Measurements from ENCODE around the gene MAML3. TPM values are rescaled to one million over a fixed set of nuclear protein-coding genes. Genes with fewer than 3 reads are reported as not detected.
A peak's percentile ranks its signal among the peaks of the same experiment; 100 is the strongest.

Gene MAML3
- total RNA-seq, 1 donor from 2014 or later = 59.4 TPM

DNA sequence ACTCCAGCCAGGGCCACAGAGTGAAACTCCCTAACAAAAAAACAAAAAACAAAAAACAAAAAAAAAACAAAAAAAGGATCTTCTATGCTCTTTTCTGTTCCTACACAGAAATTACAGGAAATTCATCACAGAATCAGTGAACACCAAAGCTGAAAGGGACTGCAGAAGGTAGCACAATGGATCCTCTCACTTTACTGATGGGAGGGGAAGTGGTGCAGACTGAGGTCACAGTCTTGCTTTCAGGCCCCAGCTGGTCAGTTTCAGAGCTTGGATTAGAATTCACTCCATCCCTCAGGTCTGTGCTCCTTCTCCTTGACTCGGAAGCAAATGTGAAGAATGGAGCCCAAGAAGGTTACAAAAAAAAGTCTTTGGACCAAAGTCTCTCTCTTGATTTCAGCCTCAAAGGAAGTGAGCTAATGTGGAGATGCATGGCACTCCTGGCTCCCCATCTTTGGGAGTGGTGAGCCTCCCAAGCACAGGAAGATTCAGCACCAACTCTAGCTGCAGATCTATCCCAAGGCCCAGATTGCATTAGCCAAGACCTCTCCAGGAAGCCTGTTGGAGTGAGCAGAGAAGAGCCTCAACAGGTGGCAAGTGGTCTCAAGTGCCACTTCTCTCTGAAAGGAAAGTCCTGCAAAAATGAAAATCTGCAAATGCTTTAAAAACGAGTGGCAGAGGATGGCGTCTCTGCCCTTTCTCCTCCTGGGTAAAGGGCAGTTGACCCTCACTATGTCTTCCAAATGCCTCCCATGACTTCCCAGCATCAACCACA, 176.0 kb downstream of the MAML3 start:
- Mint-ChIP-seq H3K9me3 (ENCODE audit: unreplicated experiment) (peaks cover 9% of the 10 kb centered on the region), H3K36me3 (ENCODE audit: unreplicated experiment) (no peaks in the 10 kb centered on the region), H3K4me1 (ENCODE audit: low read depth, unreplicated experiment) (peaks cover 22% of the 10 kb centered on the region), H3K4me3 (ENCODE audit: unreplicated experiment) (no peak overlapping the region), H3K27me3 (ENCODE audit: unreplicated experiment) (peaks cover 9% of the 10 kb centered on the region), H3K27ac (ENCODE audit: unreplicated experiment) (no peak overlapping the region)
- TF ChIP-seq CTCF (IDR thresholded peaks at IDR 0.05; ENCODE audit: partially characterized antibody, unreplicated experiment) = no peak
- no peak for DNase-seq

GRCh38 chr4:139975830-139976272, 178.1 kb downstream of the MAML3 start:
- peak overlapping the region; percentile 11 for H3K27ac Mint-ChIP-seq (ENCODE audit: unreplicated experiment)
- H3K4me1 Mint-ChIP-seq (ENCODE audit: low read depth, unreplicated experiment) = peaks cover 22% of the 10 kb centered on the region
- DNase-seq = no peak
- TF ChIP-seq CTCF (IDR thresholded peaks at IDR 0.05; ENCODE audit: partially characterized antibody, unreplicated experiment) = no peak
- H3K36me3 Mint-ChIP-seq (ENCODE audit: unreplicated experiment) = no peaks in the 10 kb centered on the region
- H3K27me3 Mint-ChIP-seq (ENCODE audit: unreplicated experiment) = peaks cover 9% of the 10 kb centered on the region
- H3K4me3 Mint-ChIP-seq (ENCODE audit: unreplicated experiment) = no peak overlapping the region
- H3K9me3 Mint-ChIP-seq (ENCODE audit: unreplicated experiment) = peaks cover 8% of the 10 kb centered on the region

DNA sequence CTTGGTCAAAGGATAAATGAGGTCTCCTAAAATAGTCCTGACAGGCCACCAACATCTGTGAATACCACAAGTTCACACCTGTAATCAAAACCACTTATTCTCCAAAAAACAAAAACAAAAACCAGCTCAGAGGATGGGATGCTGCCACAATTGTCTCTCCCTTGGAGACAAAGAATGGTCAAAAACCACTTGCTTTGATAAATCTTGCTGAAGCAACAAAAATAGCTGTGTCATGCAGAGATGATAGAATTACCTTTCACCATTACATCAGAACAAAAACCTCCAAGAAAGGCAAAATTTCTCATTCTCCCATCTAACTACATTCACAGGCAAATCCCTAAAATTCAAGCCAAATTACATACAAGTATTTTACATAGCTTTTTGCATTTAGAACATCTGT, 180.4 kb downstream of the MAML3 start:
- Mint-ChIP-seq H3K9me3 (ENCODE audit: unreplicated experiment) (peaks cover 4% of the 10 kb centered on the region), H3K27ac (ENCODE audit: unreplicated experiment) (no peak overlapping the region), H3K27me3 (ENCODE audit: unreplicated experiment) (peaks cover 8% of the 10 kb centered on the region), H3K4me1 (ENCODE audit: low read depth, unreplicated experiment) (peaks cover 24% of the 10 kb centered on the region), H3K36me3 (ENCODE audit: unreplicated experiment) (no peaks in the 10 kb centered on the region), H3K4me3 (ENCODE audit: unreplicated experiment) (no peak overlapping the region)
- no peak for TF ChIP-seq CTCF (IDR thresholded peaks at IDR 0.05; ENCODE audit: partially characterized antibody, unreplicated experiment)
- no peak for DNase-seq

- Mint-ChIP-seq H3K9me3 (ENCODE audit: unreplicated experiment) (peaks cover 2% of the 10 kb centered on the region), H3K4me3 (ENCODE audit: unreplicated experiment) (no peak overlapping the region), H3K27ac (ENCODE audit: unreplicated experiment) (no peak overlapping the region), H3K36me3 (ENCODE audit: unreplicated experiment) (no peaks in the 10 kb centered on the region), H3K27me3 (ENCODE audit: unreplicated experiment) (peaks cover 7% of the 10 kb centered on the region), H3K4me1 (ENCODE audit: low read depth, unreplicated experiment) (peaks cover 24% of the 10 kb centered on the region)
- no peak for DNase-seq
- no peak for TF ChIP-seq CTCF (IDR thresholded peaks at IDR 0.05; ENCODE audit: partially characterized antibody, unreplicated experiment)
Observed at GRCh38 chr4:139973015-139973414, 181.0 kb downstream of the MAML3 start.

GRCh38 chr4:139972305-139972704, 181.7 kb downstream of the MAML3 start:
- H3K4me3 Mint-ChIP-seq (ENCODE audit: unreplicated experiment) = no peak overlapping the region
- peaks cover 28% of the 10 kb centered on the region for H3K4me1 Mint-ChIP-seq (ENCODE audit: low read depth, unreplicated experiment)
- DNase-seq = no peak
- no peak for TF ChIP-seq CTCF (IDR thresholded peaks at IDR 0.05; ENCODE audit: partially characterized antibody, unreplicated experiment)
- no peak overlapping the region for H3K27ac Mint-ChIP-seq (ENCODE audit: unreplicated experiment)
- no peaks in the 10 kb centered on the region for H3K36me3 Mint-ChIP-seq (ENCODE audit: unreplicated experiment)
- peaks cover 7% of the 10 kb centered on the region for H3K27me3 Mint-ChIP-seq (ENCODE audit: unreplicated experiment)
- peaks cover 2% of the 10 kb centered on the region for H3K9me3 Mint-ChIP-seq (ENCODE audit: unreplicated experiment)
